Stimulated activated CD4-positive, alpha-beta T cell treated with anti-CD3 and anti-CD28 coated beads, Interleukin-1b, Interleukin-23, amount 100 ng/mL, for 4 hours (primary cell): ENCODE results near the gene EARS2.

Experiments used
- DNase-seq, 2 donors: peaks; one replicate each; pipeline ENCODE4 v3.0.0-alpha.2; 2020; ENCODE audit warnings: low read depth in 2 of 2

The EARS2 gene

DNA sequence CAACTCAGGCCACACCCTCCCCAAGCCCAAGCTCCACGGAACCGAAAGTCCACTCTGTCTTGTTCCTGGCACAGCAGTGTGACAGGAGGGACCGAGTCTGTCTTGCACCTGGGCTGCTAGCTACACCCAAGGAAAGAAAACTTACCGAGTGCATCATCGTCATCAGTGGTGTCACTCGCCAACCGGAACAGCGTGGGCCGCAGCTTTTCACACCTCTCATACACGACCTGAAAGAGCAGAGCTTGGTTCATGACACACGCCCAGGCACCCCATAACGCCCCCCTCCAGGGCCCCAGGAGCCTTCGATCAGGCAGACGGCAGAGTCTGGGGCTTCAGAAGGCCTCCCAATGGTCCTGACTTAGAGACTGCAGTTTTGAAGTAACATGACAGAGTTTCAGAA, 74.4 kb downstream of the EARS2 start:
- no peak for DNase-seq

DNA sequence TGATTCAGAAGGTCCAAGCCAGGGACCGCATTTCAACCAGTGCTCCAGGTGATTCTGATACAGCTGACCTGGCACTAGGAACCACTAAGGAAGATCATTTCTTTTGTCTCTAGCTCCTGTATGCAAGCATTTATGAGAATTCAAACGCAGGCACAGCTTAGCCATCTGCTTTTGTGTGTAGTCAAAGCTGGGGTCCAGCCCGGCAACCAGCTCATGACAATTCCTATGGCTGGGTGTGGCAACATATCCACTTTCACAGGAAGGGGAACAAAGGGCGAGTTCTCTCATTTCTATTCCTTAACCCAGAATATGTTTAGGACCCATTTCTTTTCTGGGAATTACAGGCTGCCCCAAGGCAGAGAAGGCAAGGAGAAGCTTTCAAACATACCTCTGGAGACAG, 76.9 kb downstream of the EARS2 start:
- DNase-seq = no peak

DNA sequence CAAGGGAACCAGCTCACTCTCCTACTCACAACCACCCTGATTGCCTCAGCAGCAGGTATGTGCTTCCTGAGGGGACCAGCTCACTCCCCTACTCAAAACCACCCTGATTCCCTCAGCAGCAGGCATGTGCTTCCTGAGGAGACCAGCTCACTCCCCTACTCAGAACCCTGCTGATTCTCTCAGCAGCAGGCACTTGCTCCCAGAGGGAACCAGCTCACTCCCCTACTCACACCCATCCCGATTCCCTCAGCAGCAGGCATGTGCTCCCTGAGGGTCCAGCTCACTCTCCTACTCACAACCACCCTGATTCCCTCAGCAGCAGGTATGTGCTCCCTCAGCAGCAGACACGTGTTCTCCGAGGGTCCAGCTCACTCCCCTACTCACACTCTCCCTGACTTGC, 78.0 kb downstream of the EARS2 start:
- no peak for DNase-seq

DNA sequence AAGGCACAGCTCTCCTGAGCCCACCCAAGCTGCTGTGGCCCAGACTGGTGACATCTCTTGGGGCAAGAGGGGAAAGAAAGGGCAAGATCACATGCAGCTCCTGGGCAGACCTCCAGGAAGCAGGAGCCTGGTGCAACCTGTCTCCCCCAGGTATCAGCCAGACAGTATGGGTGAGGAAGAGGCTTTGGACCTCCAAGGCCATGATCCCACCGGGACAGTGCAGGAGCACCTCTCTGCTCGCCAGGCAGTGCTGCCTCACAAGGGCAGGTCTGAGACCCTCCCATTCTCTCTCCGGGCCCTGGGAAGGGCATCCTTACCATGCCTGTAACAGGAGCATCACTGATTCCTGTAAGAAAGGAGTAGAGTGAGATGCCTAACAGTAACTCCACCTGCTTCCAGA, 78.6 kb downstream of the EARS2 start:
- DNase-seq = no peak

DNA sequence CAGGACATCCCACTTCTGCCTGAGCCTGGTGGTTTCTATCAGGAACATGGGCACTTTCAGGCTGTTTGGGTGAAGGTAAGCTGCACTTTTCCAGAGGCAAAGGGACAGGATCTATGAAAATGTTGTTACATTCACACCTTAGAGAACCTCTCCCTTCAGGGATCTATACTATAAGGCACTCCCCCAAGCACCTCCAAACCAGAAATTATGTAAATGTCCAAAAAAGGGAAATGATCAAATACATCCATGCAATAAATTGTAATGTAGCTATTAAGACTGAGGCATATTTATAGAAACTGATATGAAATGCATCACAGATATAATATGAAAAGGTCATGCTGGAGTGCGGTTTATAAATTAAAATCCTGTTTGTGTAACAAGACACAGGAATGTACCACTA, 80.9 kb downstream of the EARS2 start:
- no peak for DNase-seq
